HEK293T (cell line): Measurements from ENCODE around the gene PLB1.

Source experiments
- ARNT ChIP-seq: fragments of 450-650 bp; IDR thresholded peaks from 2 replicates; pipeline ENCODE4 v1.6.1; 2017; ENCODE audit warnings: mild to moderate bottlenecking
- CTBP1 ChIP-seq: fragments of 450-650 bp; IDR thresholded peaks from 2 replicates; pipeline ENCODE4 v1.6.1; 2016; ENCODE audit warnings: borderline replicate concordance
- ELF4 ChIP-seq: fragments of 450-650 bp; IDR thresholded peaks from 2 replicates; pipeline ENCODE4 v1.6.1; 2017; ENCODE audit warnings: antibody characterized with exemption
- FOXA1 ChIP-seq: fragments of 450-650 bp; IDR thresholded peaks from 2 replicates; pipeline ENCODE4 v1.6.1; 2016; ENCODE audit warnings: mild to moderate bottlenecking
- FOXK2 ChIP-seq: fragments of 450-650 bp; IDR thresholded peaks from 2 replicates; pipeline ENCODE4 v1.6.1; 2016; ENCODE audit warnings: mild to moderate bottlenecking
- FOXM1 ChIP-seq: fragments of 450-650 bp; IDR thresholded peaks from 2 replicates; pipeline ENCODE4 v1.6.1; 2017; ENCODE audit warnings: mild to moderate bottlenecking, borderline replicate concordance
- HDGF ChIP-seq: fragments of 450-650 bp; IDR thresholded peaks from 2 replicates; pipeline ENCODE4 v1.6.1; 2017; ENCODE audit warnings: antibody characterized with exemption, borderline replicate concordance
- LEF1 ChIP-seq: fragments of 450-650 bp; IDR thresholded peaks from 2 replicates; pipeline ENCODE4 v1.6.1; 2017; ENCODE audit warnings: mild to moderate bottlenecking, borderline replicate concordance
- NFRKB ChIP-seq: fragments of 450-650 bp; IDR thresholded peaks from 2 replicates; pipeline ENCODE4 v1.6.1; 2016; ENCODE audit warnings: mild to moderate bottlenecking, moderate library complexity
- SUZ12 ChIP-seq: fragments of 450-650 bp; IDR thresholded peaks from 2 replicates; pipeline ENCODE4 v1.6.1; 2016; ENCODE audit warnings: mild to moderate bottlenecking
- TF ChIP-seq, protein P1 (sequence below): fragments of 450-650 bp; IDR thresholded peaks from 2 replicates; pipeline ENCODE4 v1.6.1; 2016

DNA sequence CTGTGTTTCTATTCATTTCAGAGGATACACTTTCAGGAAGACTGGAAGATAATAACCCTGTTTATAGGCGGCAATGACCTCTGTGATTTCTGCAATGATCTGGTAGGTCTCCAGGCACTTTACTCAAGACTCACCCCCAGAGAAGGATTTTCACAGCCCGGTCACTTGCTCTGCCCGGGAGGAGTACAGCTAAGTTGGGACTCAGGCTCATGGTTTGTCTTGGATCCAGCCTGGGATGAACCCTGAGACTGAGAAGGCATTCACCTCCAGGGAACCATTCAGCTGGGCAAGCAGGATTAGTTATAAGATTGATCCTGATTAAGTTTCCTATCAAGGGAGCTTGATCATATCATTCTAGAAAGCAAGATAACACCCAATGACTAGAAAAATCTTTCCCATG is 83.7 kb downstream of the PLB1 start:
- TF ChIP-seq ELF4 (no peak), SUZ12 (no peak), FOXM1 (no peak), CTBP1 (no peak), LEF1 (no peak), FOXA1 (no peak), HDGF (no peak), FOXK2 (no peak), NFRKB (no peak), ARNT (no peak)
- TF ChIP-seq, protein P1, sequence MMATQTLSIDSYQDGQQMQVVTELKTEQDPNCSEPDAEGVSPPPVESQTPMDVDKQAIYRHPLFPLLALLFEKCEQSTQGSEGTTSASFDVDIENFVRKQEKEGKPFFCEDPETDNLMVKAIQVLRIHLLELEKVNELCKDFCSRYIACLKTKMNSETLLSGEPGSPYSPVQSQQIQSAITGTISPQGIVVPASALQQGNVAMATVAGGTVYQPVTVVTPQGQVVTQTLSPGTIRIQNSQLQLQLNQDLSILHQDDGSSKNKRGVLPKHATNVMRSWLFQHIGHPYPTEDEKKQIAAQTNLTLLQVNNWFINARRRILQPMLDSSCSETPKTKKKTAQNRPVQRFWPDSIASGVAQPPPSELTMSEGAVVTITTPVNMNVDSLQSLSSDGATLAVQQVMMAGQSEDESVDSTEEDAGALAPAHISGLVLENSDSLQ: no peak
